WTC11 (cell line): ENCODE results near the gene NRIP3. TPM values are rescaled to one million over a fixed set of nuclear protein-coding genes. Genes with fewer than 3 reads are reported as not detected.
A peak's percentile ranks its signal among the peaks of the same experiment; 100 is the strongest.
"Not testable (repeated sequence)": the region's sequence is repeated elsewhere in the genome, so short reads cannot be mapped to it uniquely, and the experiment has no call there.

Source experiments
- ATAC-seq: fragments of 200-7000 bp; cut with Tn5 transposase; 2 replicates; pipeline ENCODE4 v1.10.0; 2021; ENCODE audit warnings: mild to moderate bottlenecking, moderate library complexity
- CTCF ChIA-PET: fragments of 300-600 bp; sonication (Branson Sonifier 250); formaldehyde crosslinking; loops from one replicate; lab custom pipeline; 2021; ENCODE audit warnings: antibody characterized with exemption; lab: Charles Lee
- POLR2A ChIA-PET: fragments of 350-600 bp; sonication (Branson Sonifier 250); formaldehyde crosslinking; loops from one replicate; lab custom pipeline; 2021; ENCODE audit warnings: antibody characterized with exemption; lab: Charles Lee
- DNase-seq: peaks from one replicate; pipeline ENCODE4 v3.0.0; 2021; ENCODE audit warnings: low spot score
- H3K27ac Mint-ChIP-seq: 2 replicates; pipeline ENCODE4 v1.8.0; 2021; ENCODE audit warnings: mixed read lengths
- H3K27me3 Mint-ChIP-seq: 2 replicates; pipeline ENCODE4 v1.8.0; 2021; ENCODE audit warnings: low read depth, mild to moderate bottlenecking, moderate library complexity, mixed read lengths
- H3K36me3 Mint-ChIP-seq: 2 replicates; pipeline ENCODE4 v1.8.0; 2021; ENCODE audit warnings: mixed read lengths
- H3K4me1 Mint-ChIP-seq: 2 replicates; pipeline ENCODE4 v1.8.0; 2022; ENCODE audit warnings: mixed read lengths
- H3K4me3 Mint-ChIP-seq: 2 replicates; pipeline ENCODE4 v1.8.0; 2021; ENCODE audit warnings: mild to moderate bottlenecking, moderate library complexity, mixed read lengths
- H3K9me3 Mint-ChIP-seq: 2 replicates; pipeline ENCODE4 v1.8.0; 2021; ENCODE audit warnings: mixed read lengths
- JAZF1 ChIP-seq: fragments of 250-450 bp; sonication (Bioruptor Pico); IDR thresholded peaks from 2 replicates; pipeline ENCODE4 v1.9.0; 2021; ENCODE audit warnings: moderate library complexity, mild to moderate bottlenecking, inconsistent platforms
- NR1H2 ChIP-seq: sonication (generic); formaldehyde crosslinking; IDR thresholded peaks from 2 replicates; pipeline ENCODE4 v1.9.0; 2021; ENCODE audit warnings: mild to moderate bottlenecking, moderate library complexity, missing genetic modification reagents
- NR2C2 ChIP-seq: sonication (generic); formaldehyde crosslinking; IDR thresholded peaks from 2 replicates; pipeline ENCODE4 v1.8.0; 2022; ENCODE audit warnings: mild to moderate bottlenecking, missing genetic modification reagents
- SMAD3 ChIP-seq: sonication (generic); formaldehyde crosslinking; IDR thresholded peaks from 2 replicates; pipeline ENCODE4 v1.8.0; 2022; ENCODE audit warnings: missing genetic modification reagents, mild to moderate bottlenecking, borderline replicate concordance
- TCF7 ChIP-seq: sonication (generic); formaldehyde crosslinking; IDR thresholded peaks from 2 replicates; pipeline ENCODE4 v1.8.0; 2022; ENCODE audit warnings: mild to moderate bottlenecking, low read depth, missing genetic modification reagents, moderate library complexity
- TEAD4 ChIP-seq: sonication (generic); formaldehyde crosslinking; IDR thresholded peaks from 2 replicates; pipeline ENCODE4 v1.8.0; 2022; ENCODE audit warnings: mild to moderate bottlenecking, missing genetic modification reagents
- USF2 ChIP-seq: sonication (generic); formaldehyde crosslinking; IDR thresholded peaks from 2 replicates; pipeline ENCODE4 v1.8.1; 2023; ENCODE audit warnings: mild to moderate bottlenecking, missing genetic modification reagents, moderate library complexity
- ZBTB21 ChIP-seq: sonication (generic); formaldehyde crosslinking; IDR thresholded peaks from 2 replicates; pipeline ENCODE4 v1.8.1; 2023; ENCODE audit warnings: mild to moderate bottlenecking, missing genetic modification reagents, borderline replicate concordance
- ZBTB43 ChIP-seq: sonication (generic); formaldehyde crosslinking; IDR thresholded peaks from 2 replicates; pipeline ENCODE4 v1.8.1; 2023; ENCODE audit warnings: mild to moderate bottlenecking, missing genetic modification reagents
- ZNF121 ChIP-seq: sonication (generic); formaldehyde crosslinking; IDR thresholded peaks from 2 replicates; pipeline ENCODE4 v1.8.0; 2023; ENCODE audit warnings: missing genetic modification reagents
- ZNF263 ChIP-seq: sonication (generic); formaldehyde crosslinking; IDR thresholded peaks from 2 replicates; pipeline ENCODE4 v1.8.1; 2022; ENCODE audit warnings: low read depth, mild to moderate bottlenecking, moderate library complexity, missing genetic modification reagents
- ZNF317 ChIP-seq: sonication (generic); formaldehyde crosslinking; IDR thresholded peaks from 2 replicates; pipeline ENCODE4 v1.8.1; 2023; ENCODE audit warnings: low read depth, mild to moderate bottlenecking, moderate library complexity, missing genetic modification reagents, borderline replicate concordance
- total RNA-seq: library from RNA; stranded (reverse); gene quantifications from 3 replicates; pipeline ENCODE4 v1.2.3, GENCODE V29; 2021
- TF ChIP-seq, protein P1 (sequence below): sonication (generic); formaldehyde crosslinking; IDR thresholded peaks from 2 replicates; pipeline ENCODE4 v1.8.1; 2022; ENCODE audit warnings: low read depth, mild to moderate bottlenecking, moderate library complexity, missing genetic modification reagents, borderline replicate concordance
- TF ChIP-seq, protein P2 (sequence below): sonication (generic); formaldehyde crosslinking; IDR thresholded peaks from 2 replicates; pipeline ENCODE4 v1.8.0; 2022; ENCODE audit warnings: mild to moderate bottlenecking, missing genetic modification reagents
- TF ChIP-seq, protein P3 (sequence below): sonication (generic); formaldehyde crosslinking; IDR thresholded peaks from 2 replicates; pipeline ENCODE4 v1.8.0; 2022; ENCODE audit warnings: mild to moderate bottlenecking, missing genetic modification reagents
- TF ChIP-seq, protein P4 (sequence below): fragments of 250-450 bp; sonication (Bioruptor Pico); IDR thresholded peaks from 2 replicates; pipeline ENCODE4 v1.8.0; 2021; ENCODE audit warnings: mild to moderate bottlenecking
- TF ChIP-seq, protein P5 (sequence below): sonication (generic); formaldehyde crosslinking; IDR thresholded peaks from 2 replicates; pipeline ENCODE4 v1.8.0; 2022; ENCODE audit warnings: mild to moderate bottlenecking, missing genetic modification reagents

Gene NRIP3
- total RNA-seq, 1 experiment from 2014 or later, result 4.5 TPM

DNA sequence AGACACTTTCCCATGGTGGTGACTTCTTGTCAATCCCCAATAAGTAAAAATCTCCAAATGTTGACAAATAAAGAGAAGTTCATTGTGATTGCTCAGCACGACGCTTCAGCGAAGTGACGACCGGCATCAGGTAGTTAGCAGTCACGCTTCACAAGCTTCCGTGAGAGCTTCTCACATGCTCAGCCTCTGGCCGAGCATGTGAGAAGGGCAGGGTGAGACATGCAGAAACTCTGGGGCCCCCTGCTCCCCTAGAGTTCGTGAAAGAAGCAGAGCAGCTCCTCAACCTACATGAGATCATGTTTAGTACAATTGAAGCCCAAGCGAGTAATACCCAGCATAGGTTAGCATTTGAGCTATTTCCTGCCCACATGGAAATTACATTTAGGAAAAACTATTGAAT, 66.6 kb downstream of the NRIP3 start (continued):
- no peak for TF ChIP-seq ZBTB43 (CRISPR knock-in tag)
- TF ChIP-seq, protein P1, sequence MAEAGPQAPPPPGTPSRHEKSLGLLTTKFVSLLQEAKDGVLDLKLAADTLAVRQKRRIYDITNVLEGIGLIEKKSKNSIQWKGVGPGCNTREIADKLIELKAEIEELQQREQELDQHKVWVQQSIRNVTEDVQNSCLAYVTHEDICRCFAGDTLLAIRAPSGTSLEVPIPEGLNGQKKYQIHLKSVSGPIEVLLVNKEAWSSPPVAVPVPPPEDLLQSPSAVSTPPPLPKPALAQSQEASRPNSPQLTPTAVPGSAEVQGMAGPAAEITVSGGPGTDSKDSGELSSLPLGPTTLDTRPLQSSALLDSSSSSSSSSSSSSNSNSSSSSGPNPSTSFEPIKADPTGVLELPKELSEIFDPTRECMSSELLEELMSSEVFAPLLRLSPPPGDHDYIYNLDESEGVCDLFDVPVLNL (CRISPR knock-in tag), result no peak

- POLR2A ChIA-PET, result not testable (repeated sequence)
These were observed 68.0 kb downstream of the NRIP3 start for GRCh38 chr11:8935789-8936188.

GRCh38 chr11:8934742-8935488, 68.9 kb downstream of the NRIP3 start:
- DNase-seq, result no peak
- no peak for ATAC-seq
- no peaks in the 10 kb centered on the region for H3K27me3 Mint-ChIP-seq
- peaks cover 25% of the 10 kb centered on the region for H3K4me1 Mint-ChIP-seq
- no peak overlapping the region for H3K27ac Mint-ChIP-seq
- ChIA-PET CTCF (interaction anchor here (0.7 to 2.6 kb wide), 7 partner anchors 21 to 158 kb away, joined by 3 to 55 read pairs (median 4); partner anchors contain the start of gene AKIP1), POLR2A (no interaction called here)
- H3K4me3 Mint-ChIP-seq, result no peak overlapping the region
- no peaks in the 10 kb centered on the region for H3K9me3 Mint-ChIP-seq
- H3K36me3 Mint-ChIP-seq, result no peaks in the 10 kb centered on the region
- TF ChIP-seq, protein P2, sequence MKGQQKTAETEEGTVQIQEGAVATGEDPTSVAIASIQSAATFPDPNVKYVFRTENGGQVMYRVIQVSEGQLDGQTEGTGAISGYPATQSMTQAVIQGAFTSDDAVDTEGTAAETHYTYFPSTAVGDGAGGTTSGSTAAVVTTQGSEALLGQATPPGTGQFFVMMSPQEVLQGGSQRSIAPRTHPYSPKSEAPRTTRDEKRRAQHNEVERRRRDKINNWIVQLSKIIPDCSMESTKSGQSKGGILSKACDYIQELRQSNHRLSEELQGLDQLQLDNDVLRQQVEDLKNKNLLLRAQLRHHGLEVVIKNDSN (CRISPR knock-in tag), result no peak
- TF ChIP-seq, protein P3, sequence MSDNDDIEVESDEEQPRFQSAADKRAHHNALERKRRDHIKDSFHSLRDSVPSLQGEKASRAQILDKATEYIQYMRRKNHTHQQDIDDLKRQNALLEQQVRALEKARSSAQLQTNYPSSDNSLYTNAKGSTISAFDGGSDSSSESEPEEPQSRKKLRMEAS, result no peak
- TF ChIP-seq ZNF263 (CRISPR knock-in tag) (no peak), USF2 (CRISPR knock-in tag) (no peak), TEAD4 (no peak), JAZF1 (no peak), NR1H2 (CRISPR knock-in tag) (no peak), TCF7 (no peak), ZNF317 (CRISPR knock-in tag) (no peak), ZBTB21 (CRISPR knock-in tag) (no peak), NR2C2 (no peak), SMAD3 (CRISPR knock-in tag) (no peak)
- TF ChIP-seq, protein P4, sequence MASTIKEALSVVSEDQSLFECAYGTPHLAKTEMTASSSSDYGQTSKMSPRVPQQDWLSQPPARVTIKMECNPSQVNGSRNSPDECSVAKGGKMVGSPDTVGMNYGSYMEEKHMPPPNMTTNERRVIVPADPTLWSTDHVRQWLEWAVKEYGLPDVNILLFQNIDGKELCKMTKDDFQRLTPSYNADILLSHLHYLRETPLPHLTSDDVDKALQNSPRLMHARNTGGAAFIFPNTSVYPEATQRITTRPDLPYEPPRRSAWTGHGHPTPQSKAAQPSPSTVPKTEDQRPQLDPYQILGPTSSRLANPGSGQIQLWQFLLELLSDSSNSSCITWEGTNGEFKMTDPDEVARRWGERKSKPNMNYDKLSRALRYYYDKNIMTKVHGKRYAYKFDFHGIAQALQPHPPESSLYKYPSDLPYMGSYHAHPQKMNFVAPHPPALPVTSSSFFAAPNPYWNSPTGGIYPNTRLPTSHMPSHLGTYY (CRISPR knock-in tag), result no peak
- TF ChIP-seq, protein P5, sequence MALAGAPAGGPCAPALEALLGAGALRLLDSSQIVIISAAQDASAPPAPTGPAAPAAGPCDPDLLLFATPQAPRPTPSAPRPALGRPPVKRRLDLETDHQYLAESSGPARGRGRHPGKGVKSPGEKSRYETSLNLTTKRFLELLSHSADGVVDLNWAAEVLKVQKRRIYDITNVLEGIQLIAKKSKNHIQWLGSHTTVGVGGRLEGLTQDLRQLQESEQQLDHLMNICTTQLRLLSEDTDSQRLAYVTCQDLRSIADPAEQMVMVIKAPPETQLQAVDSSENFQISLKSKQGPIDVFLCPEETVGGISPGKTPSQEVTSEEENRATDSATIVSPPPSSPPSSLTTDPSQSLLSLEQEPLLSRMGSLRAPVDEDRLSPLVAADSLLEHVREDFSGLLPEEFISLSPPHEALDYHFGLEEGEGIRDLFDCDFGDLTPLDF (CRISPR knock-in tag), result no peak
- TF ChIP-seq, all 79 proteins: peak for 0

More at GRCh38 chr11:8935789-8936188, 68.0 kb downstream of the NRIP3 start:
- H3K9me3 Mint-ChIP-seq, H3K4me3 Mint-ChIP-seq, DNase-seq, H3K36me3 Mint-ChIP-seq, H3K27ac Mint-ChIP-seq, ATAC-seq, H3K27me3 Mint-ChIP-seq: not testable (repeated sequence)
- TF ChIP-seq ZNF121 (CRISPR knock-in tag), result 0 out of 2 replicates have a peak, but pooled peaks have one; percentile 3
- CTCF ChIA-PET, result interaction anchor here (0.7 to 2.6 kb wide), 5 partner anchors 24 to 202 kb away, joined by 3 to 55 read pairs (median 5); no protein-coding TSS in a partner anchor
- H3K4me1 Mint-ChIP-seq, result peaks cover 25% of the 10 kb centered on the region
